ENCODE data around the gene PFDN2.

GRCh38 chr1:161090617-161091016 lies 27.2 kb downstream of the PFDN2 start:
- TF ChIP-seq FOXM1 (IDR thresholded peaks at IDR 0.05; ENCODE audit: borderline replicate concordance) (no peak), L3MBTL2 (conservative IDR thresholded peaks at IDR 0.05) (no peak), FOXA1 (IDR thresholded peaks at IDR 0.05) (no peak)
